ENCODE results near the gene FOXP1. TPM values are rescaled to one million over a fixed set of nuclear protein-coding genes. Genes with fewer than 3 reads are reported as not detected.

The FOXP1 gene
- total RNA-seq, 1 donor from 2014 or later, result 113 TPM

GRCh38 chr3:71129611-71130431 lies 453.7 kb downstream of the FOXP1 start:
- Mint-ChIP-seq H3K27me3 (no peaks in the 10 kb centered on the region), H3K27ac (peak overlapping the region; percentile 96), H3K4me1 (ENCODE audit: unreplicated experiment) (peaks cover 69% of the 10 kb centered on the region), H3K4me3 (peak overlapping the region; percentile 94), H3K36me3 (peaks cover 1% of the 10 kb centered on the region), H3K9me3 (no peaks in the 10 kb centered on the region)
- DNase-seq (ENCODE audit: extremely low spot score, unreplicated experiment), result no peak
- no peak for TF ChIP-seq CTCF (conservative IDR thresholded peaks at IDR 0.05)

- no peak for TF ChIP-seq CTCF (conservative IDR thresholded peaks at IDR 0.05)
- peaks cover 3% of the 10 kb centered on the region for H3K36me3 Mint-ChIP-seq
- H3K9me3 Mint-ChIP-seq, result no peaks in the 10 kb centered on the region
- peaks cover 70% of the 10 kb centered on the region for H3K4me1 Mint-ChIP-seq (ENCODE audit: unreplicated experiment)
- H3K27ac Mint-ChIP-seq, result peak overlapping the region; percentile 96
- no peak for DNase-seq (ENCODE audit: extremely low spot score, unreplicated experiment)
- no peaks in the 10 kb centered on the region for H3K27me3 Mint-ChIP-seq
- H3K4me3 Mint-ChIP-seq, result peak overlapping the region; percentile 94
Observed at GRCh38 chr3:71128961-71129360, 454.6 kb downstream of the FOXP1 start.

GRCh38 chr3:71127844-71128243 lies 455.7 kb downstream of the FOXP1 start:
- no peak for TF ChIP-seq CTCF (conservative IDR thresholded peaks at IDR 0.05)
- Mint-ChIP-seq H3K4me3 (peak overlapping the region; percentile 94), H3K27me3 (no peaks in the 10 kb centered on the region), H3K36me3 (peaks cover 8% of the 10 kb centered on the region), H3K9me3 (no peaks in the 10 kb centered on the region), H3K4me1 (ENCODE audit: unreplicated experiment) (peaks cover 68% of the 10 kb centered on the region), H3K27ac (peak overlapping the region; percentile 96)
- no peak for DNase-seq (ENCODE audit: extremely low spot score, unreplicated experiment)

GRCh38 chr3:71127052-71127831 lies 456.3 kb downstream of the FOXP1 start:
- no peak for DNase-seq (ENCODE audit: extremely low spot score, unreplicated experiment)
- peaks cover 9% of the 10 kb centered on the region for H3K36me3 Mint-ChIP-seq
- H3K27ac Mint-ChIP-seq, result peak overlapping the region; percentile 96
- TF ChIP-seq CTCF (conservative IDR thresholded peaks at IDR 0.05), result no peak
- H3K4me1 Mint-ChIP-seq (ENCODE audit: unreplicated experiment), result peaks cover 68% of the 10 kb centered on the region
- no peaks in the 10 kb centered on the region for H3K9me3 Mint-ChIP-seq
- no peaks in the 10 kb centered on the region for H3K27me3 Mint-ChIP-seq
- H3K4me3 Mint-ChIP-seq, result peak overlapping the region; percentile 94

- Mint-ChIP-seq H3K27me3 (no peaks in the 10 kb centered on the region), H3K36me3 (peaks cover 9% of the 10 kb centered on the region), H3K9me3 (no peaks in the 10 kb centered on the region), H3K4me3 (peak overlapping the region; percentile 37), H3K27ac (peak overlapping the region; percentile 47), H3K4me1 (ENCODE audit: unreplicated experiment) (peaks cover 54% of the 10 kb centered on the region)
- DNase-seq (ENCODE audit: extremely low spot score, unreplicated experiment), result no peak
- no peak for TF ChIP-seq CTCF (conservative IDR thresholded peaks at IDR 0.05)
Observed at GRCh38 chr3:71125738-71126137, 457.8 kb downstream of the FOXP1 start.

Data from type B pancreatic cell (in vitro differentiated cells).